ENCODE measurements around the gene TMC6.

The TMC6 gene

DNA sequence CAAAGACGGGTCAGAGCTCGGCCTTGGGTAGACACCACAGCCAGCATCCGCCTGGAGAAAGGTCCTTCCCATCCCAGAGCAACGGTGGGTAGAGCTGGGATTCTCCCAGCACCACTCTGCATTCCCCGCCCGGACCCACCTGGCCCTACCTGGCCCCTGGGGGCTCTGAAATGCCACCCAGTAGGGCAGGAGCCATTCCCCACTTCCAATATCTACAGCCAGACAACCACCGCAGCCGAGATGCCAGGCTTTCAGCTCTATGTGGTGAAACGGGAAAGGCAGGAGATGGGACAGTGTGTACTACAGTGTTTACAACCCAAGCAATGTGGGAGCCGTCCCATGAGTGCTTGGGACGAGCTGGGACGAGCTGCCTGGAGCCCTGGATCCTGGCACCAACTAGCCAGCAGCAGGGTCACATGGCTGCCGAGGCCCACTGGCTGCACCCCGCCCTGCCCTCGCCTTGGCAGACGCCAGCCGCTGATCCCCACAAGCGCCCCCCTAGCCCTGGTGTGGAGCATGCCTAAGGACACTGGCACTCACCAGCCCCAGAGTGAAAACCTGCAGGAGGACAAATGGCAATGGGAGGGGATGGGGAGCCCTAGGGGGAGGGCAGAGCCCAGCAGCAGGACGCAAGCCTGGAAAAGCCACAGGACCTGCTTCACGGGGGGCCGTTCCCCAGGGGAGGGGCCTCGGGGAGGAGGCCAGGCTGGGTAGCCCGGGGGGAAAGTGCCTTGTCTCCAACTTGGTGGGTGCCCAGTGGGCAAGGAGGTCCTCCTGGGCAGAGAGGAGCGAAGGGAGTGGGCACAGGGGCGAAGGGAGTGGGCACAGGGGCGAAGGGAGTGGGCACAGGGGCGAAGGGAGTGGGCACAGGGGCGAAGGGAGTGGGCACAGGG lies 13.5 kb downstream of the TMC6 start:
- H3K27me3 ChIP-seq (ENCODE audit: control insufficient read depth, insufficient read depth, low read length): peaks cover 14% of the 10 kb centered on the region
- H3K4me2 ChIP-seq (ENCODE audit: low read length): no peak overlapping the region
- no peak overlapping the region for H3K4me3 ChIP-seq (ENCODE audit: low read length)
- no peaks in the 10 kb centered on the region for H3K36me3 ChIP-seq (ENCODE audit: insufficient read depth, low read length)
- no peaks in the 10 kb centered on the region for H3K4me1 ChIP-seq (ENCODE audit: control insufficient read depth, insufficient read depth, low read length)
- H3K9me3 ChIP-seq (replicated peaks; ENCODE audit: low read length): no peaks in the 10 kb centered on the region
- H3K9ac ChIP-seq (ENCODE audit: low read depth, low read length): no peak overlapping the region

- Histone ChIP-seq H3K4me1 (ENCODE audit: control insufficient read depth, insufficient read depth, low read length) (no peaks in the 10 kb centered on the region), H3K9ac (ENCODE audit: low read depth, low read length) (no peak overlapping the region), H3K4me2 (ENCODE audit: low read length) (no peak overlapping the region), H3K9me3 (replicated peaks; ENCODE audit: low read length) (no peaks in the 10 kb centered on the region), H3K4me3 (ENCODE audit: low read length) (no peak overlapping the region), H3K27me3 (ENCODE audit: control insufficient read depth, insufficient read depth, low read length) (peaks cover 14% of the 10 kb centered on the region), H3K36me3 (ENCODE audit: insufficient read depth, low read length) (no peaks in the 10 kb centered on the region)
Measured at GRCh38 chr17:78113804-78114785, 14.5 kb downstream of the TMC6 start.

GRCh38 chr17:78112518-78113471 lies 15.8 kb downstream of the TMC6 start:
- H3K4me3 ChIP-seq (ENCODE audit: low read length): no peak overlapping the region
- H3K36me3 ChIP-seq (ENCODE audit: insufficient read depth, low read length): no peaks in the 10 kb centered on the region

GRCh38 chr17:78111727-78112517 lies 16.6 kb downstream of the TMC6 start:
- H3K36me3 ChIP-seq (ENCODE audit: insufficient read depth, low read length): no peaks in the 10 kb centered on the region
- H3K27me3 ChIP-seq (ENCODE audit: control insufficient read depth, insufficient read depth, low read length): peaks cover 14% of the 10 kb centered on the region
- H3K9ac ChIP-seq (ENCODE audit: low read depth, low read length): no peak overlapping the region
- no peaks in the 10 kb centered on the region for H3K4me1 ChIP-seq (ENCODE audit: control insufficient read depth, insufficient read depth, low read length)
- no peak overlapping the region for H3K4me3 ChIP-seq (ENCODE audit: low read length)
- H3K4me2 ChIP-seq (ENCODE audit: low read length): no peak overlapping the region
- H3K9me3 ChIP-seq (replicated peaks; ENCODE audit: low read length): no peaks in the 10 kb centered on the region

More at GRCh38 chr17:78112518-78113471, 15.8 kb downstream of the TMC6 start:
- peaks cover 14% of the 10 kb centered on the region for H3K27me3 ChIP-seq (ENCODE audit: control insufficient read depth, insufficient read depth, low read length)
- H3K4me1 ChIP-seq (ENCODE audit: control insufficient read depth, insufficient read depth, low read length): no peaks in the 10 kb centered on the region
- no peaks in the 10 kb centered on the region for H3K9me3 ChIP-seq (replicated peaks; ENCODE audit: low read length)
- no peak overlapping the region for H3K4me2 ChIP-seq (ENCODE audit: low read length)
- no peak overlapping the region for H3K9ac ChIP-seq (ENCODE audit: low read depth, low read length)

- Histone ChIP-seq H3K4me3 (ENCODE audit: low read length) (no peak overlapping the region), H3K4me1 (ENCODE audit: control insufficient read depth, insufficient read depth, low read length) (no peaks in the 10 kb centered on the region), H3K36me3 (ENCODE audit: insufficient read depth, low read length) (no peaks in the 10 kb centered on the region), H3K27me3 (ENCODE audit: control insufficient read depth, insufficient read depth, low read length) (peaks cover 14% of the 10 kb centered on the region), H3K9me3 (replicated peaks; ENCODE audit: low read length) (no peaks in the 10 kb centered on the region), H3K9ac (ENCODE audit: low read depth, low read length) (no peak overlapping the region), H3K4me2 (ENCODE audit: low read length) (no peak overlapping the region)
Measured at GRCh38 chr17:78111016-78111726, 17.4 kb downstream of the TMC6 start.

GRCh38 chr17:78110363-78111015 lies 18.1 kb downstream of the TMC6 start:
- Histone ChIP-seq H3K4me3 (ENCODE audit: low read length) (no peak overlapping the region), H3K36me3 (ENCODE audit: insufficient read depth, low read length) (no peaks in the 10 kb centered on the region), H3K4me1 (ENCODE audit: control insufficient read depth, insufficient read depth, low read length) (no peaks in the 10 kb centered on the region), H3K4me2 (ENCODE audit: low read length) (no peak overlapping the region), H3K9me3 (replicated peaks; ENCODE audit: low read length) (no peaks in the 10 kb centered on the region), H3K27me3 (ENCODE audit: control insufficient read depth, insufficient read depth, low read length) (peaks cover 14% of the 10 kb centered on the region), H3K9ac (ENCODE audit: low read depth, low read length) (no peak overlapping the region)

DNA sequence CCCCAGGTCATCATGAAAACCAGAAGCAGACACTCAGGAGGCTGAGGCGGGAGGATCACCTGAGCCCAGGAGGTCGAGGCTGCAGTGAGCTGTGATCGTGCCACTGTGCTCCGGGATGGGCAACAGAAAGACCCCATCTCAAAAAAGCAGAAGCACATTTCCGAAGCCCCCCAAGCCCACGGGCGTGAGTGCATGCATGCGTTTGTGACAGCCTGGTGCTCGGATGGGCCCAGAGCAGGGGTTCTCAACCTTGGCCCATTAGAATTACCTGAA lies 19.1 kb downstream of the TMC6 start:
- Histone ChIP-seq H3K4me2 (ENCODE audit: low read length) (no peak overlapping the region), H3K9ac (ENCODE audit: low read depth, low read length) (no peak overlapping the region), H3K4me3 (ENCODE audit: low read length) (no peak overlapping the region), H3K27me3 (ENCODE audit: control insufficient read depth, insufficient read depth, low read length) (peaks cover 6% of the 10 kb centered on the region), H3K9me3 (replicated peaks; ENCODE audit: low read length) (no peaks in the 10 kb centered on the region), H3K36me3 (ENCODE audit: insufficient read depth, low read length) (peaks cover under 1% of the 10 kb centered on the region), H3K4me1 (ENCODE audit: control insufficient read depth, insufficient read depth, low read length) (no peaks in the 10 kb centered on the region)

DNA sequence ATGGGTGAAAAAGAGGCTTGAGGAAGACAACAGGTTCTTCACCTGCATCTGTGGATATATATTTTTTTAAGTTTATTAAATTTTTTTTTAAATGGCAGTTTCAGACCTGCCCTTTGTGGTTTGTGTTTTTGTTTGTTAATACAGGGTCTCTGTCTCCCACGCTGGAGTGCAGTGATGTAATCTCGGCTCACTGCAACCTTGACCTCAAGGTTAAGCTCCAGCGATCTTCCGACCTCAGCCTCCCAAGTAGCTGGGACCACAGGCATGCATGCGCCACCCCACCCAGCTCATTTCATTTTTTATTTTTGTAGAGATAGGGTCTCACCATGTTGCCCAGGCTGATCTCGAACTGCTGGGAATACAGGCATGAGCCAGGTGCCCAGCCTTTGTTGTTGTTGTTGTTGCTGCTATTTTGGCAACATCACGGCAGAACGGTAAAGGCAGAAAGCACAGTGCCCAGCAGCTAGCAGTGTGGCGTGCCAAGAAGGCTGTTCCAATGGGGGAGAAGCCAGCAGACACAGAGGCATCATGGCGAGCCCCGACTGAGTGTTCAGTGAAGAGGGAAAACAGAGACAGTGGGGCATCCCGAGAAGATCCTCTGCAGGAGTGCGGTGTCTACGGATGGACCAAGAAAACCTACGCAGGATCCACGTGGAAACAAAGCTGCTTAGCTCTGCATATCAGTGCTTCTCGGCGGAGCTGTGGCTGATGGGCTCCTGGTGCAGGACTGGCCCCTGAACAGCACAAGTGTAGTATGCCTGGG lies 19.6 kb downstream of the TMC6 start:
- Histone ChIP-seq H3K9me3 (replicated peaks; ENCODE audit: low read length) (no peaks in the 10 kb centered on the region), H3K4me3 (ENCODE audit: low read length) (no peak overlapping the region), H3K36me3 (ENCODE audit: insufficient read depth, low read length) (peaks cover 6% of the 10 kb centered on the region), H3K4me1 (ENCODE audit: control insufficient read depth, insufficient read depth, low read length) (no peaks in the 10 kb centered on the region), H3K4me2 (ENCODE audit: low read length) (no peak overlapping the region), H3K9ac (ENCODE audit: low read depth, low read length) (no peak overlapping the region), H3K27me3 (ENCODE audit: control insufficient read depth, insufficient read depth, low read length) (peaks cover under 1% of the 10 kb centered on the region)

DNA sequence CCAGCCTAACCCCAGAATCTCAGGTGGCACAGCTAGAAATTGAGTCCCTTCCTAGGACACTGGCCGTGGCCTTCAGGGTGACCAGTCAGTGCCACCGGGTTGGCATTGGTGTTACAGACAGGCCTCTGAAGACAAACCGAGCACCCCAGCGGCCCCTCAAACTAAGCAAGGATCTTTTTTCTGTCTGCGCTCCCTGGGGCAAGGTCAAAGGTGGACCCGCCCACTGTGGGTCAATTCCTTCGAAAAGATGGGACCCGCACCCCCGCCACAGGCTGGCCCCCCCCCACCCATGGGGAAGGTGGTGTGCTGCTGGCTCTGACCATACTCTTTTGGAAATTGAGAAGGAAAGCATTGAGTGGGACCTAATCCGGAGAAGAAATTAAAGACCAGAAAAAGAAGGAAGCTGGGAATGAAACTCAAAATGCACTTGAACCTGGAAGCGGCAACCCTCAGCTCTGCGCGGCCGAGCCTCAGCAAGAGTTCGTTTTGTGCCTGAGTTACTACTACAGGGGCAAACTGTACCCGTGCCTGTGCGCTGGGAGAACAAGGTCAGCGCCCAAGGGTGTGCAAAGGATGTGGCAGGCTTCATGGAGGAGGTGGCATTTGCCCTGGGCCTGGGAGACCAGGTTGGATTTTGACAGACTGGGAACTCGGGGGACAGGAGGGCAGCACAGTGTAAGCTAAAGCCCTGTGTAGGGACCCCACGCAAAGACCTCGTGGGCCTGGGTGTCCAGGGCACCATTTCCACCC lies 20.4 kb downstream of the TMC6 start:
- peaks cover 7% of the 10 kb centered on the region for H3K36me3 ChIP-seq (ENCODE audit: insufficient read depth, low read length)
- no peaks in the 10 kb centered on the region for H3K4me1 ChIP-seq (ENCODE audit: control insufficient read depth, insufficient read depth, low read length)
- H3K9me3 ChIP-seq (replicated peaks; ENCODE audit: low read length): no peaks in the 10 kb centered on the region
- H3K9ac ChIP-seq (ENCODE audit: low read depth, low read length): no peak overlapping the region
- no peaks in the 10 kb centered on the region for H3K27me3 ChIP-seq (ENCODE audit: control insufficient read depth, insufficient read depth, low read length)
- no peak overlapping the region for H3K4me2 ChIP-seq (ENCODE audit: low read length)
- no peak overlapping the region for H3K4me3 ChIP-seq (ENCODE audit: low read length)
